Ascending aorta (tissue), 2 donors: Measurements from ENCODE around the gene LYSMD3. TPM values are rescaled to one million over a fixed set of nuclear protein-coding genes. Genes with fewer than 3 reads are reported as not detected.

ENCODE experiments used
- DNase-seq, 2 donors: peaks; one replicate each; pipeline ENCODE4 v3.0.0-alpha.2; 2019; ENCODE audit warnings: low spot score in 2 of 2
- H3K27ac ChIP-seq, 2 donors: fragments of 200-600 bp; sonication (generic); one replicate each; pipeline ENCODE4 v1.5.1; 2016 to 2017; ENCODE audit warnings: mild to moderate bottlenecking in 1 of 2
- H3K27me3 ChIP-seq: fragments of 200-600 bp; sonication (generic); one replicate; pipeline ENCODE4 v1.5.1; 2017
- H3K36me3 ChIP-seq, 2 donors: fragments of 200-600 bp; sonication (generic); one replicate each; pipeline ENCODE4 v1.5.1; 2016
- H3K4me1 ChIP-seq, 2 donors: fragments of 200-600 bp; sonication (generic); one replicate each; pipeline ENCODE4 v1.5.1; 2016 to 2017; ENCODE audit warnings: mild to moderate bottlenecking in 1 of 2
- H3K4me3 ChIP-seq, 2 donors: fragments of 200-600 bp; sonication (generic); one replicate each; pipeline ENCODE4 v1.5.1; 2016 to 2017; ENCODE audit warnings: mild to moderate bottlenecking in 1 of 2
- H3K9me3 ChIP-seq, 2 donors: fragments of 200-600 bp; sonication (generic); one replicate each; pipeline ENCODE4 v1.5.1; 2016
- CTCF ChIP-seq, 3 experiments: fragments of 200-600 bp in 2 of 3; fragments of 450-650 bp in 1 of 3; sonication (generic) in 2 of 3; IDR thresholded peaks; one replicate each; pipeline ENCODE4 v1.5.1; 2016 to 2019; ENCODE audit warnings: antibody characterized with exemption in 3 of 3, mild to moderate bottlenecking in 1 of 3, moderate library complexity in 1 of 3
- intact Hi-C: fragments of 100-400 bp; cut with DNase I; formaldehyde crosslinking; loops from one replicate; pipeline ENCODE4 v1.15.1; 2023
- total RNA-seq: library from RNA; depleted of rRNA; stranded (reverse); fragments of >200 nt; gene quantifications from one replicate; pipeline ENCODE4 v1.1.0, GENCODE V29; 2016

LYSMD3 gene
- total RNA-seq, 1 donor from 2014 or later = 4.0 TPM

GRCh38 chr5:90565491-90565890 is 36.1 kb upstream of the LYSMD3 start:
- H3K27ac ChIP-seq = no peak overlapping the region
- H3K4me1 ChIP-seq = no peaks in the 10 kb centered on the region
- no peak for DNase-seq
- TF ChIP-seq CTCF (IDR thresholded peaks at IDR 0.05) = no peak
- no peak overlapping the region for H3K4me3 ChIP-seq
- intact Hi-C loops = no loop called here
- H3K36me3 ChIP-seq = no peaks in the 10 kb centered on the region
- H3K9me3 ChIP-seq = no peaks in the 10 kb centered on the region
- H3K27me3 ChIP-seq = no peaks in the 10 kb centered on the region

GRCh38 chr5:90563108-90563507 is 33.7 kb upstream of the LYSMD3 start:
- Histone ChIP-seq H3K27ac (no peak overlapping the region), H3K4me1 (peaks cover 0 to 8% of the 10 kb centered on the region in 2 donors), H3K4me3 (no peak overlapping the region), H3K27me3 (no peaks in the 10 kb centered on the region), H3K9me3 (no peaks in the 10 kb centered on the region), H3K36me3 (no peaks in the 10 kb centered on the region)
- intact Hi-C loops = no loop called here
- TF ChIP-seq CTCF (IDR thresholded peaks at IDR 0.05) = no peak
- DNase-seq = no peak

- Histone ChIP-seq H3K36me3 (no peaks in the 10 kb centered on the region), H3K4me1 (peaks cover 0 to 8% of the 10 kb centered on the region in 2 donors), H3K4me3 (no peak overlapping the region), H3K27ac (no peak overlapping the region), H3K27me3 (no peaks in the 10 kb centered on the region), H3K9me3 (no peaks in the 10 kb centered on the region)
- intact Hi-C loops = no loop called here
- no peak for TF ChIP-seq CTCF (IDR thresholded peaks at IDR 0.05)
- DNase-seq = no peak
Measured at GRCh38 chr5:90562341-90562740, 33.0 kb upstream of the LYSMD3 start.

- H3K36me3 ChIP-seq = no peaks in the 10 kb centered on the region
- no peak overlapping the region for H3K27ac ChIP-seq
- H3K9me3 ChIP-seq = no peaks in the 10 kb centered on the region
- peaks cover 0 to 8% of the 10 kb centered on the region in 2 donors for H3K4me1 ChIP-seq
- no peak for DNase-seq
- intact Hi-C loops = no loop called here
- H3K27me3 ChIP-seq = no peaks in the 10 kb centered on the region
- TF ChIP-seq CTCF (IDR thresholded peaks at IDR 0.05) = no peak
- no peak overlapping the region for H3K4me3 ChIP-seq
Measured at GRCh38 chr5:90561766-90562165, 32.4 kb upstream of the LYSMD3 start.

- peaks cover 0 to 8% of the 10 kb centered on the region in 2 donors for H3K4me1 ChIP-seq
- no peak for TF ChIP-seq CTCF (IDR thresholded peaks at IDR 0.05)
- H3K9me3 ChIP-seq = no peaks in the 10 kb centered on the region
- intact Hi-C loops = no loop called here
- DNase-seq = no peak
- H3K27me3 ChIP-seq = no peaks in the 10 kb centered on the region
- H3K36me3 ChIP-seq = no peaks in the 10 kb centered on the region
- no peak overlapping the region for H3K27ac ChIP-seq
- H3K4me3 ChIP-seq = no peak overlapping the region
Measured at GRCh38 chr5:90560771-90561170, 31.4 kb upstream of the LYSMD3 start.
